WTC11 (cell line): Measurements from ENCODE around the gene TCF7. TPM values are rescaled to one million over a fixed set of nuclear protein-coding genes. Genes with fewer than 3 reads are reported as not detected.

Experiments
- ATAC-seq: fragments of 200-7000 bp; cut with Tn5 transposase; 2 replicates; pipeline ENCODE4 v1.10.0; 2021; ENCODE audit warnings: mild to moderate bottlenecking, moderate library complexity
- CTCF ChIA-PET: fragments of 300-600 bp; sonication (Branson Sonifier 250); formaldehyde crosslinking; loops from one replicate; lab custom pipeline; 2021; ENCODE audit warnings: antibody characterized with exemption; lab: Charles Lee
- POLR2A ChIA-PET: fragments of 350-600 bp; sonication (Branson Sonifier 250); formaldehyde crosslinking; loops from one replicate; lab custom pipeline; 2021; ENCODE audit warnings: antibody characterized with exemption; lab: Charles Lee
- DNase-seq: peaks from one replicate; pipeline ENCODE4 v3.0.0; 2021; ENCODE audit warnings: low spot score
- H3K27ac Mint-ChIP-seq: 2 replicates; pipeline ENCODE4 v1.8.0; 2021; ENCODE audit warnings: mixed read lengths
- H3K27me3 Mint-ChIP-seq: 2 replicates; pipeline ENCODE4 v1.8.0; 2021; ENCODE audit warnings: low read depth, mild to moderate bottlenecking, moderate library complexity, mixed read lengths
- H3K36me3 Mint-ChIP-seq: 2 replicates; pipeline ENCODE4 v1.8.0; 2021; ENCODE audit warnings: mixed read lengths
- H3K4me1 Mint-ChIP-seq: 2 replicates; pipeline ENCODE4 v1.8.0; 2022; ENCODE audit warnings: mixed read lengths
- H3K4me3 Mint-ChIP-seq: 2 replicates; pipeline ENCODE4 v1.8.0; 2021; ENCODE audit warnings: mild to moderate bottlenecking, moderate library complexity, mixed read lengths
- H3K9me3 Mint-ChIP-seq: 2 replicates; pipeline ENCODE4 v1.8.0; 2021; ENCODE audit warnings: mixed read lengths
- CBFB ChIP-seq: sonication (generic); formaldehyde crosslinking; IDR thresholded peaks from 2 replicates; pipeline ENCODE4 v1.8.1; 2022; ENCODE audit warnings: mild to moderate bottlenecking, low read depth, missing genetic modification reagents
- CREB1 ChIP-seq: sonication (generic); formaldehyde crosslinking; IDR thresholded peaks from 2 replicates; pipeline ENCODE4 v1.8.0; 2023; ENCODE audit warnings: mild to moderate bottlenecking, missing genetic modification reagents
- JAZF1 ChIP-seq: fragments of 250-450 bp; sonication (Bioruptor Pico); IDR thresholded peaks from 2 replicates; pipeline ENCODE4 v1.9.0; 2021; ENCODE audit warnings: moderate library complexity, mild to moderate bottlenecking, inconsistent platforms
- NR2C2 ChIP-seq: sonication (generic); formaldehyde crosslinking; IDR thresholded peaks from 2 replicates; pipeline ENCODE4 v1.8.0; 2022; ENCODE audit warnings: mild to moderate bottlenecking, missing genetic modification reagents
- TCF7 ChIP-seq: sonication (generic); formaldehyde crosslinking; IDR thresholded peaks from 2 replicates; pipeline ENCODE4 v1.8.0; 2022; ENCODE audit warnings: mild to moderate bottlenecking, low read depth, missing genetic modification reagents, moderate library complexity
- TP53 ChIP-seq: sonication (generic); formaldehyde crosslinking; IDR thresholded peaks from 2 replicates; pipeline ENCODE4 v1.8.1; 2023; ENCODE audit warnings: mild to moderate bottlenecking, missing genetic modification reagents
- ZNF396 ChIP-seq: fragments of 250-450 bp; sonication (Bioruptor Pico); IDR thresholded peaks from 2 replicates; pipeline ENCODE4 v1.8.0; 2021; ENCODE audit warnings: mild to moderate bottlenecking, moderate library complexity, borderline replicate concordance
- ZNF671 ChIP-seq: fragments of 250-450 bp; sonication (Bioruptor Pico); IDR thresholded peaks from 2 replicates; pipeline ENCODE4 v1.8.0; 2021; ENCODE audit warnings: mild to moderate bottlenecking
- total RNA-seq: library from RNA; stranded (reverse); gene quantifications from 3 replicates; pipeline ENCODE4 v1.2.3, GENCODE V29; 2021
- TF ChIP-seq, protein P1 (sequence below): sonication (generic); formaldehyde crosslinking; IDR thresholded peaks from 2 replicates; pipeline ENCODE4 v1.8.1; 2023; ENCODE audit warnings: mild to moderate bottlenecking, missing genetic modification reagents
- TF ChIP-seq, protein P2 (sequence below): fragments of 250-450 bp; sonication (Bioruptor Pico); IDR thresholded peaks from 2 replicates; pipeline ENCODE4 v1.9.0; 2021; ENCODE audit warnings: mild to moderate bottlenecking, borderline replicate concordance
- TF ChIP-seq, protein P3 (sequence below): fragments of 250-450 bp; sonication (Bioruptor Pico); IDR thresholded peaks from 2 replicates; pipeline ENCODE4 v1.9.0; 2021; ENCODE audit warnings: mild to moderate bottlenecking
- TF ChIP-seq, protein P4 (sequence below): sonication (generic); formaldehyde crosslinking; IDR thresholded peaks from 2 replicates; pipeline ENCODE4 v1.8.0; 2022; ENCODE audit warnings: mild to moderate bottlenecking, missing genetic modification reagents
- TF ChIP-seq, protein P5 (sequence below): sonication (generic); formaldehyde crosslinking; IDR thresholded peaks from 2 replicates; pipeline ENCODE4 v1.8.1; 2022; ENCODE audit warnings: low read depth, mild to moderate bottlenecking, moderate library complexity, missing genetic modification reagents, borderline replicate concordance
- TF ChIP-seq, protein P6 (sequence below): sonication (generic); formaldehyde crosslinking; IDR thresholded peaks from 2 replicates; pipeline ENCODE4 v1.8.0; 2022; ENCODE audit warnings: mild to moderate bottlenecking, missing genetic modification reagents
- TF ChIP-seq, protein P7 (sequence below): sonication (generic); formaldehyde crosslinking; IDR thresholded peaks from 2 replicates; pipeline ENCODE4 v1.8.1; 2022; ENCODE audit warnings: missing genetic modification reagents, borderline replicate concordance
- TF ChIP-seq, protein P8 (sequence below): sonication (generic); formaldehyde crosslinking; IDR thresholded peaks from 2 replicates; pipeline ENCODE4 v1.8.1; 2022; ENCODE audit warnings: low read depth, missing genetic modification reagents, borderline replicate concordance
- TF ChIP-seq, protein P9 (sequence below): sonication (generic); formaldehyde crosslinking; IDR thresholded peaks from 2 replicates; pipeline ENCODE4 v1.8.1; 2022; ENCODE audit warnings: mild to moderate bottlenecking, missing genetic modification reagents, moderate library complexity, borderline replicate concordance

Gene TCF7
- total RNA-seq, 1 experiment from 2014 or later = 11.3 TPM

DNA sequence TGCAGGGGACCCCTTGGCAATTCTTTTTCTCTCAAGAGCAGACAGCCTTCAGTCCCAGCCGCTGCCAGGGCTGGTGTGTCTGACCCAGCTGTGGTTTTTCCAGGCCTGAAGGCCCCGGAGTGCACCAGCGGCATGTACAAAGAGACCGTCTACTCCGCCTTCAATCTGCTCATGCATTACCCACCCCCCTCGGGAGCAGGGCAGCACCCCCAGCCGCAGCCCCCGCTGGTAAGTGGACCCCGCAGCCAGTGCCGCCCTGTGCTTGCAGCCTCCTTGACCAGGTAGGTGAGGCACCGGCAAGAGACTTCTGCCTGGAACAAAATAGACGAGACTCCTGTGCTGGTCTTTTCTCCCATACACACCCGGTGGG is 1.3 kb downstream of the TCF7 start (continued):
- TF ChIP-seq TP53 (CRISPR knock-in tag) = no peak
- TF ChIP-seq, protein P1, sequence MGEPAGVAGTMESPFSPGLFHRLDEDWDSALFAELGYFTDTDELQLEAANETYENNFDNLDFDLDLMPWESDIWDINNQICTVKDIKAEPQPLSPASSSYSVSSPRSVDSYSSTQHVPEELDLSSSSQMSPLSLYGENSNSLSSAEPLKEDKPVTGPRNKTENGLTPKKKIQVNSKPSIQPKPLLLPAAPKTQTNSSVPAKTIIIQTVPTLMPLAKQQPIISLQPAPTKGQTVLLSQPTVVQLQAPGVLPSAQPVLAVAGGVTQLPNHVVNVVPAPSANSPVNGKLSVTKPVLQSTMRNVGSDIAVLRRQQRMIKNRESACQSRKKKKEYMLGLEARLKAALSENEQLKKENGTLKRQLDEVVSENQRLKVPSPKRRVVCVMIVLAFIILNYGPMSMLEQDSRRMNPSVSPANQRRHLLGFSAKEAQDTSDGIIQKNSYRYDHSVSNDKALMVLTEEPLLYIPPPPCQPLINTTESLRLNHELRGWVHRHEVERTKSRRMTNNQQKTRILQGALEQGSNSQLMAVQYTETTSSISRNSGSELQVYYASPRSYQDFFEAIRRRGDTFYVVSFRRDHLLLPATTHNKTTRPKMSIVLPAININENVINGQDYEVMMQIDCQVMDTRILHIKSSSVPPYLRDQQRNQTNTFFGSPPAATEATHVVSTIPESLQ = no peak
- TF ChIP-seq, all 79 proteins: peak for 0

DNA sequence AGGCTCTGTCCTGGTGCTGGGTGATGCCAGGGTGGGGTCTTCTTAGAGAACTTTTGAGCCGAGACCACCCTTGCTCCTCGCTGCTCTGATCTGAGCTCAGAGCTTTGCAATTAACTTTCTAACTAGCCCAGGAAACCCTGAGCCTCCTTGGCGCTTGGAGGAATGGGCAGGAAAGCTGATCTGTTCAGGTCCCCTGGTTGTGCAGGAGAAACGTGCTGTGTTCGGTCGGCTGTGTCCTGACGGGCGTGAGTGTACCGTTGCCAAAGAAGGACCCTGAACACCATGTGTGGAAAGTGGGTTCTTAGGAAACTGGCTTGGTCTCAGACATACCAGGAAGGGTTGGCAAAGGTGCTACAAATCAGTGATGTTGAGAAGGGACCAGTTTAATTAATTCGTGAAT is 1.8 kb downstream of the TCF7 start:
- DNase-seq (no peak), ATAC-seq (no peak)
- Mint-ChIP-seq H3K9me3 (no peaks in the 10 kb centered on the region), H3K27ac (no peak overlapping the region), H3K4me3 (no peak overlapping the region), H3K4me1 (peaks cover 4% of the 10 kb centered on the region), H3K27me3 (peaks cover 31% of the 10 kb centered on the region), H3K36me3 (0 out of 2 replicates have a peak, but pooled peaks cover 3% of the 10 kb centered on the region)
- POLR2A ChIA-PET = no interaction called here
- CTCF ChIA-PET = interaction anchor here (3.6 to 4.0 kb wide), 2 partner anchors 23 to 77 kb away, joined by 22 to 37 read pairs; no protein-coding TSS in a partner anchor
- no peak for TF ChIP-seq ZNF396 (CRISPR knock-in tag)
- TF ChIP-seq, protein P1 = no peak
- TF ChIP-seq, protein P2, sequence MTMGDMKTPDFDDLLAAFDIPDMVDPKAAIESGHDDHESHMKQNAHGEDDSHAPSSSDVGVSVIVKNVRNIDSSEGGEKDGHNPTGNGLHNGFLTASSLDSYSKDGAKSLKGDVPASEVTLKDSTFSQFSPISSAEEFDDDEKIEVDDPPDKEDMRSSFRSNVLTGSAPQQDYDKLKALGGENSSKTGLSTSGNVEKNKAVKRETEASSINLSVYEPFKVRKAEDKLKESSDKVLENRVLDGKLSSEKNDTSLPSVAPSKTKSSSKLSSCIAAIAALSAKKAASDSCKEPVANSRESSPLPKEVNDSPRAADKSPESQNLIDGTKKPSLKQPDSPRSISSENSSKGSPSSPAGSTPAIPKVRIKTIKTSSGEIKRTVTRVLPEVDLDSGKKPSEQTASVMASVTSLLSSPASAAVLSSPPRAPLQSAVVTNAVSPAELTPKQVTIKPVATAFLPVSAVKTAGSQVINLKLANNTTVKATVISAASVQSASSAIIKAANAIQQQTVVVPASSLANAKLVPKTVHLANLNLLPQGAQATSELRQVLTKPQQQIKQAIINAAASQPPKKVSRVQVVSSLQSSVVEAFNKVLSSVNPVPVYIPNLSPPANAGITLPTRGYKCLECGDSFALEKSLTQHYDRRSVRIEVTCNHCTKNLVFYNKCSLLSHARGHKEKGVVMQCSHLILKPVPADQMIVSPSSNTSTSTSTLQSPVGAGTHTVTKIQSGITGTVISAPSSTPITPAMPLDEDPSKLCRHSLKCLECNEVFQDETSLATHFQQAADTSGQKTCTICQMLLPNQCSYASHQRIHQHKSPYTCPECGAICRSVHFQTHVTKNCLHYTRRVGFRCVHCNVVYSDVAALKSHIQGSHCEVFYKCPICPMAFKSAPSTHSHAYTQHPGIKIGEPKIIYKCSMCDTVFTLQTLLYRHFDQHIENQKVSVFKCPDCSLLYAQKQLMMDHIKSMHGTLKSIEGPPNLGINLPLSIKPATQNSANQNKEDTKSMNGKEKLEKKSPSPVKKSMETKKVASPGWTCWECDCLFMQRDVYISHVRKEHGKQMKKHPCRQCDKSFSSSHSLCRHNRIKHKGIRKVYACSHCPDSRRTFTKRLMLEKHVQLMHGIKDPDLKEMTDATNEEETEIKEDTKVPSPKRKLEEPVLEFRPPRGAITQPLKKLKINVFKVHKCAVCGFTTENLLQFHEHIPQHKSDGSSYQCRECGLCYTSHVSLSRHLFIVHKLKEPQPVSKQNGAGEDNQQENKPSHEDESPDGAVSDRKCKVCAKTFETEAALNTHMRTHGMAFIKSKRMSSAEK = no peak
- no peak for TF ChIP-seq ZNF671
- TF ChIP-seq, protein P3, sequence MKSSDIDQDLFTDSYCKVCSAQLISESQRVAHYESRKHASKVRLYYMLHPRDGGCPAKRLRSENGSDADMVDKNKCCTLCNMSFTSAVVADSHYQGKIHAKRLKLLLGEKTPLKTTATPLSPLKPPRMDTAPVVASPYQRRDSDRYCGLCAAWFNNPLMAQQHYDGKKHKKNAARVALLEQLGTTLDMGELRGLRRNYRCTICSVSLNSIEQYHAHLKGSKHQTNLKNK (CRISPR knock-in tag) = no peak
- TF ChIP-seq, protein P4, sequence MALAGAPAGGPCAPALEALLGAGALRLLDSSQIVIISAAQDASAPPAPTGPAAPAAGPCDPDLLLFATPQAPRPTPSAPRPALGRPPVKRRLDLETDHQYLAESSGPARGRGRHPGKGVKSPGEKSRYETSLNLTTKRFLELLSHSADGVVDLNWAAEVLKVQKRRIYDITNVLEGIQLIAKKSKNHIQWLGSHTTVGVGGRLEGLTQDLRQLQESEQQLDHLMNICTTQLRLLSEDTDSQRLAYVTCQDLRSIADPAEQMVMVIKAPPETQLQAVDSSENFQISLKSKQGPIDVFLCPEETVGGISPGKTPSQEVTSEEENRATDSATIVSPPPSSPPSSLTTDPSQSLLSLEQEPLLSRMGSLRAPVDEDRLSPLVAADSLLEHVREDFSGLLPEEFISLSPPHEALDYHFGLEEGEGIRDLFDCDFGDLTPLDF = no peak
- no peak for TF ChIP-seq NR2C2 (CRISPR knock-in tag)
- TF ChIP-seq, protein P5, sequence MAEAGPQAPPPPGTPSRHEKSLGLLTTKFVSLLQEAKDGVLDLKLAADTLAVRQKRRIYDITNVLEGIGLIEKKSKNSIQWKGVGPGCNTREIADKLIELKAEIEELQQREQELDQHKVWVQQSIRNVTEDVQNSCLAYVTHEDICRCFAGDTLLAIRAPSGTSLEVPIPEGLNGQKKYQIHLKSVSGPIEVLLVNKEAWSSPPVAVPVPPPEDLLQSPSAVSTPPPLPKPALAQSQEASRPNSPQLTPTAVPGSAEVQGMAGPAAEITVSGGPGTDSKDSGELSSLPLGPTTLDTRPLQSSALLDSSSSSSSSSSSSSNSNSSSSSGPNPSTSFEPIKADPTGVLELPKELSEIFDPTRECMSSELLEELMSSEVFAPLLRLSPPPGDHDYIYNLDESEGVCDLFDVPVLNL (CRISPR knock-in tag) = no peak
- TF ChIP-seq TCF7 (CRISPR knock-in tag) = no peak
- TF ChIP-seq, protein P6, sequence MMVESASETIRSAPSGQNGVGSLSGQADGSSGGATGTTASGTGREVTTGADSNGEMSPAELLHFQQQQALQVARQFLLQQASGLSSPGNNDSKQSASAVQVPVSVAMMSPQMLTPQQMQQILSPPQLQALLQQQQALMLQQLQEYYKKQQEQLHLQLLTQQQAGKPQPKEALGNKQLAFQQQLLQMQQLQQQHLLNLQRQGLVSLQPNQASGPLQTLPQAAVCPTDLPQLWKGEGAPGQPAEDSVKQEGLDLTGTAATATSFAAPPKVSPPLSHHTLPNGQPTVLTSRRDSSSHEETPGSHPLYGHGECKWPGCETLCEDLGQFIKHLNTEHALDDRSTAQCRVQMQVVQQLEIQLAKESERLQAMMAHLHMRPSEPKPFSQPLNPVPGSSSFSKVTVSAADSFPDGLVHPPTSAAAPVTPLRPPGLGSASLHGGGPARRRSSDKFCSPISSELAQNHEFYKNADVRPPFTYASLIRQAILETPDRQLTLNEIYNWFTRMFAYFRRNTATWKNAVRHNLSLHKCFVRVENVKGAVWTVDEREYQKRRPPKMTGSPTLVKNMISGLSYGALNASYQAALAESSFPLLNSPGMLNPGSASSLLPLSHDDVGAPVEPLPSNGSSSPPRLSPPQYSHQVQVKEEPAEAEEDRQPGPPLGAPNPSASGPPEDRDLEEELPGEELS (CRISPR knock-in tag) = no peak
- TF ChIP-seq, protein P7, sequence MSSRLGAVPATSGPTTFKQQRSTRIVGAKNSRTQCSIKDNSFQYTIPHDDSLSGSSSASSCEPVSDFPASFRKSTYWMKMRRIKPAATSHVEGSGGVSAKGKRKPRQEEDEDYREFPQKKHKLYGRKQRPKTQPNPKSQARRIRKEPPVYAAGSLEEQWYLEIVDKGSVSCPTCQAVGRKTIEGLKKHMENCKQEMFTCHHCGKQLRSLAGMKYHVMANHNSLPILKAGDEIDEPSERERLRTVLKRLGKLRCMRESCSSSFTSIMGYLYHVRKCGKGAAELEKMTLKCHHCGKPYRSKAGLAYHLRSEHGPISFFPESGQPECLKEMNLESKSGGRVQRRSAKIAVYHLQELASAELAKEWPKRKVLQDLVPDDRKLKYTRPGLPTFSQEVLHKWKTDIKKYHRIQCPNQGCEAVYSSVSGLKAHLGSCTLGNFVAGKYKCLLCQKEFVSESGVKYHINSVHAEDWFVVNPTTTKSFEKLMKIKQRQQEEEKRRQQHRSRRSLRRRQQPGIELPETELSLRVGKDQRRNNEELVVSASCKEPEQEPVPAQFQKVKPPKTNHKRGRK (CRISPR knock-in tag) = no peak
- TF ChIP-seq, protein P8, sequence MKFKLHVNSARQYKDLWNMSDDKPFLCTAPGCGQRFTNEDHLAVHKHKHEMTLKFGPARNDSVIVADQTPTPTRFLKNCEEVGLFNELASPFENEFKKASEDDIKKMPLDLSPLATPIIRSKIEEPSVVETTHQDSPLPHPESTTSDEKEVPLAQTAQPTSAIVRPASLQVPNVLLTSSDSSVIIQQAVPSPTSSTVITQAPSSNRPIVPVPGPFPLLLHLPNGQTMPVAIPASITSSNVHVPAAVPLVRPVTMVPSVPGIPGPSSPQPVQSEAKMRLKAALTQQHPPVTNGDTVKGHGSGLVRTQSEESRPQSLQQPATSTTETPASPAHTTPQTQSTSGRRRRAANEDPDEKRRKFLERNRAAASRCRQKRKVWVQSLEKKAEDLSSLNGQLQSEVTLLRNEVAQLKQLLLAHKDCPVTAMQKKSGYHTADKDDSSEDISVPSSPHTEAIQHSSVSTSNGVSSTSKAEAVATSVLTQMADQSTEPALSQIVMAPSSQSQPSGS = no peak
- no peak for TF ChIP-seq JAZF1 (CRISPR knock-in tag)
- TF ChIP-seq, protein P9, sequence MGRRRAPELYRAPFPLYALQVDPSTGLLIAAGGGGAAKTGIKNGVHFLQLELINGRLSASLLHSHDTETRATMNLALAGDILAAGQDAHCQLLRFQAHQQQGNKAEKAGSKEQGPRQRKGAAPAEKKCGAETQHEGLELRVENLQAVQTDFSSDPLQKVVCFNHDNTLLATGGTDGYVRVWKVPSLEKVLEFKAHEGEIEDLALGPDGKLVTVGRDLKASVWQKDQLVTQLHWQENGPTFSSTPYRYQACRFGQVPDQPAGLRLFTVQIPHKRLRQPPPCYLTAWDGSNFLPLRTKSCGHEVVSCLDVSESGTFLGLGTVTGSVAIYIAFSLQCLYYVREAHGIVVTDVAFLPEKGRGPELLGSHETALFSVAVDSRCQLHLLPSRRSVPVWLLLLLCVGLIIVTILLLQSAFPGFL (CRISPR knock-in tag) = no peak
- TF ChIP-seq CBFB (CRISPR knock-in tag) = no peak
- TF ChIP-seq CREB1 (CRISPR knock-in tag) = no peak
